Activated T-helper 2 cell treated with anti-CD3 and anti-CD28 coated beads, Interferon-gamma antibody, Interleukin-2, Interleukin-4, amounts not matched to agents 10 μg/mL and 5 μg/mL and 100 μg/mL, durations not matched to agents 14 hours and 24 hours and 36 hours (primary cell): ENCODE data around the gene MED13. TPM values are rescaled to one million over a fixed set of nuclear protein-coding genes. Genes with fewer than 3 reads are reported as not detected.
A peak's percentile ranks its signal among the peaks of the same experiment; 100 is the strongest.

Source experiments
- DNase-seq: peaks from one replicate; pipeline ENCODE4 v3.0.0; 2021; ENCODE audit warnings: low spot score
- H3K27ac Mint-ChIP-seq: one replicate; pipeline ENCODE4 v1.8.0; 2021; ENCODE audit warnings: mixed read lengths
- H3K27me3 Mint-ChIP-seq: one replicate; pipeline ENCODE4 v1.8.0; 2021; ENCODE audit warnings: low read depth, mixed read lengths
- H3K36me3 Mint-ChIP-seq: one replicate; pipeline ENCODE4 v1.8.0; 2021; ENCODE audit warnings: low read depth, mixed read lengths
- H3K4me1 Mint-ChIP-seq: one replicate; pipeline ENCODE4 v1.8.0; 2021; ENCODE audit warnings: low read depth, mixed read lengths
- H3K4me3 Mint-ChIP-seq: one replicate; pipeline ENCODE4 v1.8.0; 2021; ENCODE audit warnings: low read depth, mild to moderate bottlenecking, moderate library complexity, mixed read lengths
- H3K9me3 Mint-ChIP-seq: one replicate; pipeline ENCODE4 v1.8.0; 2021; ENCODE audit warnings: mixed read lengths
- intact Hi-C: fragments of 100-400 bp; cut with micrococcal nuclease; formaldehyde crosslinking; loops from one replicate; pipeline ENCODE4 v1.15.1; 2023
- total RNA-seq: library from RNA; stranded (reverse); gene quantifications from 2 replicates; pipeline ENCODE4 v1.2.3, GENCODE V29; 2022

The MED13 gene
- total RNA-seq, 1 donor from 2014 or later, result 59.4 TPM

DNA sequence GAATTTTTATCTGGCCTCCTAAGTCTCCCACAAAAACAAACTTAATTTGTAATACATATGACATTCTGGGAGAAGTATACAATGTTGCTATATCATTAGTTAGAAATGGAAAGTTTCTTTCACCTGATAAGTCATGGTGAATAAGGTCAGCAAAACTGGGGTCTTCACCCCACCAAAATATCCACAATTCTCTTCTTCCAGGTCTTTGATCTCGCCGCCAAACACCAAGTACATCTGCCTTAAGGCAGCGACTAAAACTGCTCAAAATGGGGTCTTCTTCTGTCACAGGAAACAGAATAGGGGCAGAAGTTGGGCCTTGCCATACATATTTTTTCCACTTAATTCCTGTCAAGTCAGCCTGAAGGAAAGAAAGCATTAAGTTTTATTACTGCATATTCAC is 2.1 kb downstream of the MED13 start:
- Mint-ChIP-seq H3K4me3 (peak overlapping the region; percentile 95), H3K36me3 (peaks cover 51% of the 10 kb centered on the region), H3K9me3 (no peaks in the 10 kb centered on the region), H3K27ac (peak overlapping the region; percentile 95), H3K4me1 (peaks cover 39% of the 10 kb centered on the region), H3K27me3 (peaks cover 1% of the 10 kb centered on the region)
- intact Hi-C loops, result loop anchor here (5.0 to 10.0 kb wide), 2 partner anchors 648 to 904 kb away; partner anchors contain the start of gene TANC2
- no peak for DNase-seq

DNA sequence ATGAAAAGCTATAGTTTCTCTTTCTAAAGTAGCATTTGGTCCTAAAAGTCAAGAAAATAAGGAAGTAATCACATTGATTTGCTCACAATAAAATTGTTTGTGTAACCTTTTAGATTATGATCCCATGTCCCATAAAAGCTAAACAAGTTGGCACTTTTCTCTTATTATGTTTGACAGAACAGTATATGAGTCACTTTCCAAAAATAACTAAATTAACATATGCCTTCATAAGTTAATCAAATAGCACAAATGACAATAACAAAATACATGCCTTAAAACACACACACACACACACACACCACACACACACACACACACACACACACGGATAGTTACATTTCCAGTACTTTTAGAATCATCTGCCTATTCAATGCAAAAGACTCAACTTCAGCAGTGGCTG is 2.8 kb downstream of the MED13 start:
- Mint-ChIP-seq H3K27ac (peak overlapping the region; percentile 19), H3K4me1 (peaks cover 41% of the 10 kb centered on the region), H3K36me3 (peaks cover 56% of the 10 kb centered on the region), H3K9me3 (no peaks in the 10 kb centered on the region), H3K4me3 (peak overlapping the region; percentile 76), H3K27me3 (no peaks in the 10 kb centered on the region)
- DNase-seq, result no peak
- intact Hi-C loops, result loop anchor here (5.0 to 10.0 kb wide), 2 partner anchors 648 to 905 kb away; partner anchors contain the start of gene TANC2

DNA sequence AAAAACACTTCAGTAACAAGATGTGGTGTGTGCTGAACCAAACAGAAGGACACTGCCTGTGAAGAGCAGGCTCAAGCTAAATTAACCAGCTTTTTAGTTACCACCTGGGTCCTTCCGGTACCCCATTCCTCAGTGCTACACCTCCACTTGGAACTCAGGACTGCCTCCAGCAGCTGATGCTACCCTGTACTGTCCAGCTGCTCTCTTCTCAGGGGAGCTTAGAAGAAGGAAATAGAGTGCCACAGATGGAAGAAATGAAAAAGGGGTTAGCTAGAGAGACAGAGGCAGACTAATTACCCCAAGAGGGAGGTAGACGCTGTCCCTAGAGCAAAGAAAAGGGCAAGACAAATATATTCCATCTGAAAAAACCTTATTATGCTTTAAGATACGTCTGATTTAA is 5.7 kb downstream of the MED13 start:
- no peaks in the 10 kb centered on the region for H3K9me3 Mint-ChIP-seq
- H3K27me3 Mint-ChIP-seq, result no peaks in the 10 kb centered on the region
- H3K4me1 Mint-ChIP-seq, result peaks cover 39% of the 10 kb centered on the region
- H3K27ac Mint-ChIP-seq, result no peak overlapping the region
- intact Hi-C loops, result no loop called here
- peaks cover 68% of the 10 kb centered on the region for H3K36me3 Mint-ChIP-seq
- H3K4me3 Mint-ChIP-seq, result no peak overlapping the region
- DNase-seq, result no peak

DNA sequence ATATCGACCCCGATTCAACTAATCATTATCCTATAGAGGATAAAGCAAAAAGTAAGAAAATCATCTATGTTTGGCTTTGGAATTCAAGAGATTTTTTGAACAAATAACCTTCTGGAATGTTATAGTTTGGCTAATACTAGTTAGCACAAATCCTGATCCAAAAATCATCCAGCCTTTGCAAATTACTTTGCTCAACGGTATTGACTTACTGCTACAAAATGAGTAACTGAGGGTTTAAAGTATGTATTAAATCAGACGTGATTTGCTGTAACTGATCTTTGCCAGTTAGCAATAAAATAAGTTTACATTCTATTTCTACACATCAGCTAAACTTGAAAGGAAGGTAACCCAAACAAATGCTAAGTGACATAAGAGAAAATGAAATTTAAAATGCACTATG is 6.5 kb downstream of the MED13 start:
- peaks cover 62% of the 10 kb centered on the region for H3K36me3 Mint-ChIP-seq
- no peak overlapping the region for H3K4me3 Mint-ChIP-seq
- no peak for DNase-seq
- no peaks in the 10 kb centered on the region for H3K27me3 Mint-ChIP-seq
- peaks cover 35% of the 10 kb centered on the region for H3K4me1 Mint-ChIP-seq
- H3K27ac Mint-ChIP-seq, result no peak overlapping the region
- intact Hi-C loops, result no loop called here
- no peaks in the 10 kb centered on the region for H3K9me3 Mint-ChIP-seq

DNA sequence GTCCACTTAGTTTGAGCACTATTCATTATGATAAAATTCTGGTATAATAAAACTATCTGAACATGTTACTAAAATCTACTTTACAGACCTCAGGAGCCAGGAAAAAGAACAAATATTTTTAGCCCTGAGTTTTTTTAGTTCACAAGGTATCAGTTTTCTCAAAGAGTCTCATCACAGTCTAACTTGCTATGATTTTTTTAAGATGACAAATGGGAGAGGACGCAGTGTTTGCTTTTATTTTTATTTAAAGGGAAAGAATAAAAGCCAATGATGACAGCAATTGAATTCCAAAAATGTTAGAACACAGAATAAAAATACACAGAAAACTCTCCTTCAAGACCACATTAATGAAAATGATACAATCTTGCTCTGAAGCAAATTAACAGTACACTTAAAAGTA is 7.4 kb downstream of the MED13 start:
- H3K9me3 Mint-ChIP-seq, result no peaks in the 10 kb centered on the region
- H3K4me1 Mint-ChIP-seq, result peaks cover 30% of the 10 kb centered on the region
- intact Hi-C loops, result no loop called here
- H3K27ac Mint-ChIP-seq, result no peak overlapping the region
- DNase-seq, result no peak
- peaks cover 60% of the 10 kb centered on the region for H3K36me3 Mint-ChIP-seq
- H3K27me3 Mint-ChIP-seq, result no peaks in the 10 kb centered on the region
- no peak overlapping the region for H3K4me3 Mint-ChIP-seq

DNA sequence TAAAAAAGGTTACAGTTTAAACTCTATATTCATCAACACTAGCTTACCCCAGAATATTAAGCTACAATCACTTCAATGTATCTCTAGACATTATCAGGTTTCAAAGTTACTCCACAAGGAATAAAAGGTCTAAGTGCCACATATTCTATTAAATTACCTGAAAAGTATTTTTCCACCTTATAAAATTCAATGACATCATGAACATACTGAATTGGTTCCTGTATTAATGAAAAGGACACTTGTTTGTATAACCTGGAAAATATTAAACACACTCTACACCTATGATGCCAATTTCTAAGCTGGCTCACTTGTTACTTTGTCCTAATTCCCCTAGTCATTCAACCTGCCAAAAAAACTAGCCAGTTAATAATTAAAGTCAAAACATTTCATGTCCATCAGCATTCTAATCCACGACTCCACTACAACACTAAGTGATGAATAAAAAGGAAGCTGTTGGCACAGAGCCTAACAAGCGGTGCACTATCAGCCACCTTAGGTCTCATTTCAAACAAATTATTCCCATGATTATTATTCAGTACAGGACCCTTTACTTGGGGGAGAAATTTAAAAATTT is 12.2 kb downstream of the MED13 start:
- no peak for DNase-seq
- Mint-ChIP-seq H3K36me3 (peaks cover 64% of the 10 kb centered on the region), H3K4me3 (no peak overlapping the region), H3K4me1 (peaks cover 27% of the 10 kb centered on the region), H3K27me3 (no peaks in the 10 kb centered on the region), H3K27ac (no peak overlapping the region), H3K9me3 (no peaks in the 10 kb centered on the region)
- intact Hi-C loops, result no loop called here

DNA sequence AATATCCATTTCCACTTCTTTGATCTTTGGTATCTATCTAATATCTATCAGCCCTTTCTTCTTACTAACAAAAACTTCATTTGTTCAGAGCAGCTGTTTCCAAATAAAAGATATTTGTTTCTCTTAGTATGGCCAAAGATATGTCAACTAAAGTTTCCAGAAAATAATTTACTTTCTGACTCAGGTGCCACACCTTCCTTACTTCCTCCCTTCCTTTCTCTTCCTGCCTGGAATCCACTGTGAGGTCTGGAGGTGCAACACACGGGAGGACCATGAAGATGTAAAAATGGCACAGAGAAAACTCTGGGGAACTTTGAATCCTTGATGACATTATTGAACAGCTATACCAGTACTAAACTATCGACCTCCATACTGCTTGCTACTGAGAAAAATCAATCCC is 14.0 kb downstream of the MED13 start:
- H3K4me1 Mint-ChIP-seq, result peaks cover 23% of the 10 kb centered on the region
- H3K27ac Mint-ChIP-seq, result no peak overlapping the region
- intact Hi-C loops, result no loop called here
- peaks cover 62% of the 10 kb centered on the region for H3K36me3 Mint-ChIP-seq
- no peaks in the 10 kb centered on the region for H3K9me3 Mint-ChIP-seq
- no peaks in the 10 kb centered on the region for H3K27me3 Mint-ChIP-seq
- no peak for DNase-seq
- H3K4me3 Mint-ChIP-seq, result no peak overlapping the region

DNA sequence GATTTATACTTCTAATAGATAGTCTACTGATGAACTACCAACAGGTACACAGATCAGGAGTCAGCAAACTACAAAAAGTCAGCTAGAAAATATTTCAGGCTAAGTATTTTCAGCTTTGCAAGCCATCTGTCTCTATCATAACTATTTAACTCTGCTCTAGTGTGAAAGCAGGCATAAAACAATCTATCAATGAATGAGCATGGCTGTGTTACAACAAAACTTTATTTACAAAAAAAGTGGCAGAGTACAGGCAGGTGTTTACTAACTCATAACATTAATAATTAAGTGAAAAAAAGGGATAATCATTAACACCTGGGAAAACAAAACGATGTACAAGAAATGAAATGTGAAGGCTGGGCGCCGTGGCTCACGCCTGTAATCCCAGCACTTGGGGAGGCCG is 15.8 kb downstream of the MED13 start:
- Mint-ChIP-seq H3K4me1 (peaks cover 26% of the 10 kb centered on the region), H3K4me3 (no peak overlapping the region), H3K36me3 (peaks cover 67% of the 10 kb centered on the region), H3K9me3 (no peaks in the 10 kb centered on the region), H3K27ac (no peak overlapping the region), H3K27me3 (no peaks in the 10 kb centered on the region)
- intact Hi-C loops, result no loop called here
- no peak for DNase-seq

DNA sequence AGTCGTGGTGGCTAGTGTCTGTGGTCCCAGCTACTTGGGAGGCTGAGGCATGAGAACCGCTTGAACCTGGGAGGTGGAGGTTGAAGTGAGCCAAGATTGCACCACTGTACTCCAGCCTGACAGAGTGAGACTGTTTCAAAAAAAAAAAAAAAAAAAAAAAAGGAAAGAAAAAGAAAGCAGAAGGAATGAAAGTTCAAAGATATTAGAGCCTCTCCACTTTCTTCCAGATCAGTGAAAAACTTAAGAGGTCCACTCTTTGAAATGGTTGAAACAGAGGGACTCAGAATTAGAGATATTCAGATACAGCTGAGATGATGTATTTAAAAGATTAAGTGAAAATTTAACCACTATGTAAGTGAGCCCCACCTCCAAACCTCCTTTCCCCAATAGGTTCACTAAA is 16.8 kb downstream of the MED13 start:
- no peaks in the 10 kb centered on the region for H3K27me3 Mint-ChIP-seq
- no peaks in the 10 kb centered on the region for H3K9me3 Mint-ChIP-seq
- no peak overlapping the region for H3K27ac Mint-ChIP-seq
- H3K4me1 Mint-ChIP-seq, result peaks cover 30% of the 10 kb centered on the region
- peaks cover 71% of the 10 kb centered on the region for H3K36me3 Mint-ChIP-seq
- no peak overlapping the region for H3K4me3 Mint-ChIP-seq
- intact Hi-C loops, result no loop called here
- no peak for DNase-seq

DNA sequence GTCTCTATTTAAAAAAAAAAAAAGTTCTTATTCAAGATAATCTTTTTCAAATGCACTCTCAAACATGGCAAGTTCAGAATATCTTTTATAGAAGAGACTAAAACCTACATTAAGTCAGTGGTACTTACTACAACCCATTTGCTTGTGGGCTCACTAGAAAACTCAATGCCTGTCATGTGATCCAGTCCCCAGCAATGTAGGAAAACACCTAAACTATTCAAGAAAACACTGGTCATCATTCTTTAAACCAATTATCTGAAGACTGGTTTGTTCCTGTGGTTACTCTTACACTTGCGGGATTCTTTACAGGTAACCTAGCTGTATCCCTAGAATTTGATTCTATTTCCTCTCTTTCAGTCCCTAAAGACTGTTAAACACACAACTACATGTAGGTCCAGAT is 19.6 kb downstream of the MED13 start:
- Mint-ChIP-seq H3K4me3 (no peak overlapping the region), H3K27me3 (no peaks in the 10 kb centered on the region), H3K4me1 (peaks cover 14% of the 10 kb centered on the region), H3K36me3 (peaks cover 72% of the 10 kb centered on the region), H3K9me3 (no peaks in the 10 kb centered on the region), H3K27ac (no peak overlapping the region)
- DNase-seq, result no peak
- intact Hi-C loops, result no loop called here

DNA sequence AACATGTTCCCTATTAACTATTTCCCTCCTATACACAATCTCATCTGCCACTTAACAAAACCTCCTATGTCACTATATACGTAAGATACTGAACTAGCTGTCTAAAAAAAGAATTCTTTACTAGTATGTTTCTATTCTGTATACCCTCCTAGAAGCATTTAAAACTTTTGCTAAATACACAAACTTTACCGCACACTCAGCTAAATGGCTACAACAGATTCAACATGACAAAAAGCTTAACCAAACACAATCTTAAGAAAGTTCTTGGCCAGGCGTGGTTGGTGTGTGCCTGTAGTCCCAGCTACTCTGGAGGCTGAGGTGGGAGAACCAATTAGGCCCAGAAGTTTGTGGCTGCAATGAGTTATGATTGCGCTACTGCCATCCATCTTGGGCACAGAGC is 20.0 kb downstream of the MED13 start:
- Mint-ChIP-seq H3K27ac (no peak overlapping the region), H3K27me3 (no peaks in the 10 kb centered on the region), H3K36me3 (peaks cover 72% of the 10 kb centered on the region), H3K9me3 (no peaks in the 10 kb centered on the region), H3K4me1 (peaks cover 14% of the 10 kb centered on the region), H3K4me3 (no peak overlapping the region)
- intact Hi-C loops, result no loop called here
- DNase-seq, result no peak

DNA sequence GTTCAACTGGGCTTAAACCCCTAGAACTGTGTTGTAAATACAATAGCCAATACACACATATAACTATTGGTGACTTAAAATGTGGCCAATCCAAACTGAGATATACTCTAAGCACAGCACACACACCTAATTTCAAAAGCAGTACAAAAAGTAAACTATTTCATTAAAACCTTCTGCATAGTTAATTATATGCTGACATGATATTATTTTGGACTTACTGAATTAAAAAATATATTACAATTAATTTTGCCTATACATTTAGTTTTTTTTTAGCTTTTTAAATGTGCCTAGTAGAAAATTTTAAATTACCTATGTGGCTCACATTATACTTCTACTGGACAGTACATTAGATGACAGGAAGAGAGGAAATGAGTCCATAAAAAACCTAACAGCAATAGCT is 21.5 kb downstream of the MED13 start:
- intact Hi-C loops, result no loop called here
- Mint-ChIP-seq H3K9me3 (no peaks in the 10 kb centered on the region), H3K27ac (no peak overlapping the region), H3K36me3 (peaks cover 74% of the 10 kb centered on the region), H3K4me3 (no peak overlapping the region), H3K4me1 (peaks cover 12% of the 10 kb centered on the region), H3K27me3 (no peaks in the 10 kb centered on the region)
- no peak for DNase-seq

DNA sequence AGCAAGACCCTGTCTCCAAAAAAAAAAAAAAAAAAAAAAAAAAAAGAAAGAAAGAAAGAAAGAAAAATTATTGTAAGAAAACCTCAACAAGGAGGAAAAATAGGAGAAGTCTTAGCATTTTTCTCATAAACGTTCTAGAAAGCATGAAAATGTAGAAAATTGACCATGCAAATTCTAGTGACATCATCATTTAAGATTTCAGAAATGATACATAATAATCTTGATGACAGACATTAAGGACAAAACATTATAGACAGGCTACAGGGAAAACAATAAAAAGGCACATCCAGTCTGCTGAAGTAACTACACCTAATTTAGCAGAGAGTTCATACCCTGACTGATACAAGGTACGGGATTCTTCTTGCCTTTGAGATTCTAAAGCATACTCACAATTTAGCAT is 21.9 kb downstream of the MED13 start:
- H3K9me3 Mint-ChIP-seq, result no peaks in the 10 kb centered on the region
- no peaks in the 10 kb centered on the region for H3K27me3 Mint-ChIP-seq

DNA sequence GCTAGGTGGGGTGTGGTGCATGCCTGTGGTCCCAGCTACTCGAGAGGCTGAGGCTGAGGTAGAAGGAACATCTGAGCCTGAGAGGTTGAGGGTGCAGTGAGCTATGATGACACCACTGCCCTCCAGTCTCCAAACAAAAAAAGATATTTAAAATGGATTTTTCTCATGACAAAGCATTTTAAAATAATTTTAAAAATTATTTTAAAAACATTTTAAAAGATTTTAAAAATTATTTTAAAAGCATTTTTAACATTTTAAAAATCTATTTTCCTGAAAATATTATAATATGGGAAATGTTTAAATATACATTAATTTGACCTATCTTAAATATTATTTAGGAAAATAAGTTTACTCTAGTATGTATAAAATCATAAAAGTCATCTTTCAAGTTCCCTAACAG is 26.8 kb downstream of the MED13 start:
- Mint-ChIP-seq H3K4me3 (no peak overlapping the region), H3K27ac (no peak overlapping the region), H3K9me3 (no peaks in the 10 kb centered on the region), H3K4me1 (peaks cover 5% of the 10 kb centered on the region), H3K36me3 (peaks cover 58% of the 10 kb centered on the region), H3K27me3 (no peaks in the 10 kb centered on the region)
- intact Hi-C loops, result no loop called here
- no peak for DNase-seq

More for the DNA sequence above, 21.9 kb downstream of the MED13 start:
- no peak overlapping the region for H3K27ac Mint-ChIP-seq
- H3K4me1 Mint-ChIP-seq, result peaks cover 12% of the 10 kb centered on the region
- no peak for DNase-seq
- H3K4me3 Mint-ChIP-seq, result no peak overlapping the region
- intact Hi-C loops, result no loop called here
- peaks cover 71% of the 10 kb centered on the region for H3K36me3 Mint-ChIP-seq
